GM19099 (cell line): ENCODE data around the gene KAZN.

ENCODE experiments used
- POLR2A ChIP-seq: IDR thresholded peaks from 3 replicates; pipeline ENCODE4 v1.6.1; 2011; ENCODE audit warnings: low read depth; ENCODE audit not compliant: insufficient read length; ENCODE audit errors: extremely low read depth

Gene KAZN

DNA sequence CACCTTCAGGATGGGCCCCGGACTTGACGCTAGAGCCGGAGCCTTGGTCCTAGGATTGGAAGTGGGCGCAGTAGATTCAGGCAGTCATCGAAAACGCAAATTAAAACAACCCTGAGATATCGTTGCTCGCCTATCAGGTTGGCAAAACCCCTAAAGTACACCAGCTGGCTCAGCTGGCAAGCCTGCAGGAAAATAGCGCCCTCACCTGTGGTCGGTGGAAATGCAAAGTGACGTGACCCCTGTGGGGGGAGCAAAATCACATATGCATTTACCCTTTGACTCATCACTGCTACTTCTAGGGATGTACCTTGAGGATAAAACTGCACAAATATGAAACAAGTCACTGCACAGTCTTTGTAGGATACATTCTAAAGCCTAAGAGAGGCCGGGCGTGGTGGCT is 384.8 kb downstream of the KAZN start:
- TF ChIP-seq POLR2A = no peak

GRCh38 chr1:14986168-14986567 is 387.7 kb downstream of the KAZN start:
- TF ChIP-seq POLR2A = no peak

GRCh38 chr1:14987829-14988603 is 389.5 kb downstream of the KAZN start:
- TF ChIP-seq POLR2A = no peak

DNA sequence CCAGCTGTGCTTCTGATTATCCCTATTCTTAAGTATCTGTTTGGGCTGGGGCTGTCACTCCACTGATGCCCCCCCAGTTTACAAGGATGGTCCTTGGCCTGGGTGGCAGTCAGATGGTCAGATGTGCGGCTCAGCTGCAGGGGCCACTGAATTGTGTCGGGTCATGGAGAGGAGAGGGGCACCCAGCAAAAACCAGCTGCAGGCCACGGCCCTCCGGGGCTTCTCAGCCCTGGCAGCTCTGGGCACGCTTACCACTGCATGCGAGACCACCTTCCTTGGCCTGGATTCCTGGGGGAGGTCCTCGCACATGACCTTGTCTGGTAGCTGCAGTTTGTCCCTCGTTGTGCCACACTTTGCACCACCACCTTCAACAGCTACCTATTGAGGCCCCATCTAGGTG is 390.2 kb downstream of the KAZN start:
- no peak for TF ChIP-seq POLR2A

DNA sequence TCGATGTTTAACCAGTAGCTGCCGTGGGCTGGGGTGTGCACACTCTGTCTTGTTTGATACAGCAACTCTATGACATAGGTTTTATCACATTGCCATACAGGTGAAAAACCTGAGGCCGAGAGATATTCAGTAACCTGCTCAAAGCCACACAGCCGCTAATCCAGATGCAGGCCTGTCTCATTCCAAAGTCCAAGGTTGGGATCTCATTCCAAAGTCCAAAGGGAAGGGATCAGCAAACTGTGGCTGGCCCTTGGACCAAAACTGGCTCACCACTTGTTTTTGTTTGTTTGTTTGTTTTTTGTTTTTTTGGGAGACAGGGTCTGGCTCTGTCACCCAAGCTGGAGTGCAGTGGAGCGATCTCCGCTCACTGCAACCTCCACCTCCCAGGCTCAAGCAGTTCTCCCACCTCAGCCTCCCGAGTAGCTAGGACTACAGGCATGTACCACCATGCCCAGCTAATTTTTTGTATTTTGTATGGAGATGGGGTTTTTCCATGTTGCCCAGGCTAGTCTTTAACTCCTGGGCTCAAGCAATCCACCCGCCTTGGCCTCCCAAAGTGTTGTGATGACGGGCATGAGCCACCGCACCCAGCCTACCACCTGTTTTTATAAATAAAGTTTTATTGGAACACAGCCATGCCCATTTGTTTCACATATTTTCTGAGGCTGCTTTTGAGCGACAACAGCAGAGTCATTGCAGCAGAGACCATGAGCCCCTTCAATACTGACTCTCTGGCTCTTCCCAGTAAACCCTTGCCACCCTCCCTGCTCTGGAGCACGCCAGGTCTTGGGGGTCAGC is 391.6 kb downstream of the KAZN start:
- TF ChIP-seq POLR2A = no peak

DNA sequence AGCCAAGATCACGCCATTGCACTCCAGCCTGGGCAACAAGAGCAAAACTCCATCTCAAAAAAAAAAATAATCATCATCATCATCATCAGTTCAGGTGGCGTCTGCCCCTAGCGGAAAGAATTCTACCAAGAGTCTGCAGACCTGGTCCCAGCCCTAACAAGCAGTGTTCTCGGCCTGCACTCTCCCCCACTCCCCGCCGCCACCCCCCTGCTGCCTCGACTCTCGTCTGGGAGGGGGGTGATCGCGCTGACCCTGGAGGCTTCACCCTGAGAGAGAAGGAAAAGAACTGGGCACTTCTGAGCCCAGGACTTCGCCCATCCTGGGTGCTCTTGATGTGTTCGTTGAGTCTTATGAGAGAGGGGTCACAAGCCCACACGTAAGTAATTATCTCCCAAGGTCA is 394.9 kb downstream of the KAZN start:
- no peak for TF ChIP-seq POLR2A

GRCh38 chr1:14994148-14994547 is 395.7 kb downstream of the KAZN start:
- no peak for TF ChIP-seq POLR2A

DNA sequence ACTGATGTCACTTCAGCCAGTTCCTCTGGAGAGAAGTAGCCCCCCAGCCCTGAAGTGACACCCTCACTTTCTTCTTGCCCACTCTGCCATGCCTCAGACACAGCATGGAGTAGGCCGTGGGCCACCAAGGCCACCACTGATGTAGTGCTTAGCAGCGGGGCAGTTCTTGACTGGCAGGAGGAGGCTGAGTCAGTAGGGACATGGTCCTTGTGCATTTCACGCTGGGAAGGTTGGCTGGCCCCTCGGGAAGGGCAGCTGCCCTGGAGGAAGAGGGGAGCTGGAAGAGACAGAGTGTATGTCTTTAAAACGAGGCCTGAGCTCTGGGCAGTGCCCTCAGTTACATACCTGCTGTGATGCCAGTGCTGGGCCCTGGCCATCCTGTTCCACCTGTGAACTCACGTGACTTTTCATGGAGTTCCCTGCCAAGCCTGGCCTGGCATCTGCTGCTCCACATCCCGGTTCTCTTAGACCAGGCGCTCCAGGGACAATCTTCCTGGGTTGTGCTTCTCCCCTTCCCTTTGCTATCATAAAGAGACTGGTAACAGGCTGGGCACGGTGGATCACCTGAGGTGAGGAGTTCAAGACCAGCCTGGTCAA is 396.5 kb downstream of the KAZN start:
- no peak for TF ChIP-seq POLR2A

DNA sequence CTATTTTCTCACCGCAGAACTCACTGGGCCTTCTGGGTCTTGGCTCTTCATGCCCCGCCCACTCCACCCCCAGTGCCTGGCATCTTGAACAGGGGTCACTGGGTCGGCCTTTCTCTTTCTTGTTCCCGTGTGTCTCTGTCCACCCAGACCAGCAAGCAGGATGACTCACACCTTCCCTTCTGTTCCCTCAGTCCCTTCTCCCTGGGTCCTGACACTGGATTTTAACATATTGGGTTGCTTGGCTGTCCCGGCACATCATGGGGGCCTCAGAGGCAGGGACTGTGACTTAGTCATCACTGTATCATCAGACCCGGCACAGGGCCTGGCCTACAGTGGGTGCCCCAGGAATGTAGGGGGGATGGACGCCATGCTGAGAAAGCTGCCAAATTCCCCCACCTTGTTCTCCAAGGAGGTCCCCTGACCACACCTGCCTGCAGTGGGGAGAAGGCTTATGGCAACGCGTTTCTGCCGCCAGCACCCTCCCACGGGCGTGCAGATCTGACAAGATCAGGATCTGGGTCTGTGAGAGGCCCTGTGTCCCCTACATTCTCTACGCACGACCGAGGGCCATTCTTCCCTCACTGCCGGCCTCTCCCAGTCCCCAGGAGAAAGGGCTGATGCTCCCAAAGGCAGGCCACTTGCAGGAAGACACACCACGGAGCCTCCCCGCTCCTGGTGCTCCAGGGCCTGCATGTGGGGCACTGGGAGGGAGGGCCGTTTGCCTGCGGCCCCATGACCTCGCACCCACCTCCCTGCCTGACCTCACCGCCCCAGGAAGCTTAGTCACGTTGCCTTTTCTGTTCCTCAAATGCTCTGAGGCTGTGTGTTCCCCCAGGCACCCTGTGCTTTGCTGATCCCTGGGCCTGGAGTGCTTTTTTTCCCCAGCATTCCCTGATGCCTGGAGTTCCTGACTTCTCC is 397.9 kb downstream of the KAZN start:
- TF ChIP-seq POLR2A = no peak

GRCh38 chr1:14997646-14998276 is 399.3 kb downstream of the KAZN start:
- TF ChIP-seq POLR2A = no peak

- no peak for TF ChIP-seq POLR2A
These were observed 401.0 kb downstream of the KAZN start for GRCh38 chr1:14999441-14999840.

- TF ChIP-seq POLR2A = no peak
These were observed 401.5 kb downstream of the KAZN start for GRCh38 chr1:15000030-15000429.

DNA sequence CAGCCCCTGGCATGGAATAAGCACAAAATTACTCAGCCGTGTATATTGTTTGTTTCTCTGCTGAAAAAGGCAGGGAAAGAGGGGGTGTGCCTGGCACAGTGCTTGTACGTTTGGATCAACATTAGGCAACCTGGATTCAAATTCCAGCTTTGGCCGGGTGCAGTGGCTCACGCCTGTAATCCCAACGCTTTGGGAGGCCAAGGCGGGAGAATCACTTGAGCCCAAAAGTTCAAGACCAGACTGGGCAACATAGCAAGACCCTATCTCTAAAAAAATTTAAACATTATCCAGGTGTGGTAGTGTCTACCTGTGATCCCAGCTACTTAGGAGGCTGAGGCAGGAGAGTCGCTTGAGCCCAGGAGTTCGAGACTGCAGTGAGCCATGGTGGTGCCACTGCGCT is 402.2 kb downstream of the KAZN start:
- TF ChIP-seq POLR2A = no peak

- TF ChIP-seq POLR2A = no peak
These were observed 402.9 kb downstream of the KAZN start for GRCh38 chr1:15001317-15001915.

GRCh38 chr1:15002325-15002724 is 403.8 kb downstream of the KAZN start:
- TF ChIP-seq POLR2A = no peak

DNA sequence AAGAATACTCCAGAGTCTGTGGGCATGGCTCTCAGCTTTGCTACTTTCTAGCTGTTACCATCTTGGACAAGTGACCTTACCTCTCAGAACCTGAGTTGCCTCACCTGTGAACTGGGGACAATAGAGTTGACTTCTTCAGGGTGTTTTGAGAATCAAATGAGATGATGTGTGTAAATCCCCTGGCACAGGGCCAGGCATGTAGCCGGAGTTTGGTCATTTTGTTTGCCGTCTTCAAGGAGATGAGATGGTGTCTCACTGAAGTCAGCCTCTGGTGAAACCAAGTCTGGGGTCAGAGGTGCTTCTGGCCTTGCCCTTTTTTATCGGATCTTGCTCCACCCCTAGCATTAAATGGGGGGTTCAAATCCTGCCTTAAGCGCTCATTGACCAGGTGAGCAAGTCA is 405.9 kb downstream of the KAZN start:
- TF ChIP-seq POLR2A = no peak
